Vagina (tissue), 2 donors: Measurements from ENCODE around the gene ACBD3. TPM values are rescaled to one million over a fixed set of nuclear protein-coding genes. Genes with fewer than 3 reads are reported as not detected.

Experiments
- DNase-seq, 2 donors: peaks; one replicate each; pipeline ENCODE4 v3.0.0-alpha.2; 2017; ENCODE audit errors: extremely low spot score in 2 of 2
- H3K27ac ChIP-seq: fragments of 200-600 bp; sonication (generic); one replicate; pipeline ENCODE4 v1.5.1; 2019
- H3K27me3 ChIP-seq: fragments of 200-600 bp; sonication (generic); one replicate; pipeline ENCODE4 v1.5.1; 2019
- H3K36me3 ChIP-seq, 2 donors: fragments of 200-600 bp; sonication (generic); one replicate each; pipeline ENCODE4 v1.5.1; 2017 to 2019
- H3K4me1 ChIP-seq: fragments of 200-600 bp; sonication (generic); one replicate; pipeline ENCODE4 v1.5.1; 2019
- H3K4me3 ChIP-seq, 2 donors: fragments of 200-600 bp; sonication (generic); 1 replicate in 1 of 2; 2 replicates in 1 of 2; pipeline ENCODE4 v1.5.1; 2016 to 2019
- H3K9me3 ChIP-seq: fragments of 200-600 bp; sonication (generic); one replicate; pipeline ENCODE4 v1.5.1; 2019
- POLR2A ChIP-seq, 2 donors: fragments of 450-650 bp; IDR thresholded peaks; one replicate each; pipeline ENCODE4 v1.6.1; 2017; ENCODE audit warnings: antibody characterized with exemption in 2 of 2, mild to moderate bottlenecking in 2 of 2, moderate library complexity in 2 of 2
- POLR2AphosphoS5 ChIP-seq, 2 donors: sonication (generic); formaldehyde crosslinking; IDR thresholded peaks; one replicate each; pipeline ENCODE4 v1.9.0; 2017; ENCODE audit warnings: antibody characterized with exemption in 2 of 2, mild to moderate bottlenecking in 2 of 2, low read depth in 1 of 2; ENCODE audit not compliant: insufficient read depth in 1 of 2
- intact Hi-C: fragments of 100-400 bp; cut with DNase I; formaldehyde crosslinking; loops from one replicate; pipeline ENCODE4 v1.15.1; 2023
- small RNA-seq: library from RNA; depleted of rRNA; stranded (forward); fragments of <200 nt; gene quantifications from one replicate; pipeline ENCODE3, GENCODE V24; 2016
- total RNA-seq: library from RNA; depleted of rRNA; stranded (reverse); fragments of >200 nt; gene quantifications from one replicate; pipeline ENCODE4 v1.2.3, GENCODE V29; 2016
- TF ChIP-seq, protein P1 (sequence below), 3 experiments: fragments of 450-650 bp in 2 of 3; fragments of 200-600 bp in 1 of 3; sonication (generic) in 1 of 3; IDR thresholded peaks; one replicate each; pipeline ENCODE4 v1.5.1; 2017 to 2019; ENCODE audit warnings: antibody characterized with exemption in 3 of 3, mild to moderate bottlenecking in 2 of 3, moderate library complexity in 2 of 3

ACBD3 gene
- total RNA-seq, 1 donor from 2014 or later: 38.1 TPM

DNA sequence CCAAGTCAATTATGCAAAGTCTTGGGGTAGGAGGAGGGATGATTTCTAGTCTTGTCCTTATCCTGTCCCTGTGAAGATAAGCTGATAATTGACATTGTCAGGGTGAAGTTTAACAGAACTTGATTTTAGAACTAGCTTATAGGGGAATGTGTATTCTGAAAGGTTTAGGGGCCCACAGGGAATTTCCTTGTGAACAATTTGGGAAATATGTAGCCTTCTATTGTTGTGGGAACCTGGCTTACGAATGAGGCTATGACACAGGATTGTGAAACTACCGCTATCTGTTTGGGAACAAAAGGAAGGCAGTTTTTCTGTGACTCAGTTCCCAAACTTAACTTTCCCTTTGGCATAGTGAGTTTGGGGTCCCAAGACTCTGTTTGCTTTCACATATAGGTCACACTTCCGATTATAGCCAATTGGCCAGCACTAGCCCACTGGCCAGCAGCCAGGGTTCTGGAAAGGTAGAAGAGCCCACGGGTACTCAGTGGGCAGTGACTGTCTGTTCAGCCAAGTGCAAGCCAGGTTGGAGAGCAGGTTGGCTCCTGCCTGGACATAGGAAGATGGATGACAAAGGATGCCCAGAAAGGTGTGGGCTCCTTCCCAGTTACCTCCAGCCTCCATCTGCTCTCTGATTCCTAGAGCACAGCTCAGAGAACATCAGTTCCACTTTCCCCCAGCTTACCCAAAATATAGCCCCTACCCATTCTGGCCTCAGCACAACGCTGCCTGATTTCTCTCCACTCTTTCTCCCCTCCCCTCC, 88.5 kb downstream of the ACBD3 start:
- no peaks in the 10 kb centered on the region for H3K36me3 ChIP-seq
- intact Hi-C loops: no loop called here
- H3K9me3 ChIP-seq: no peaks in the 10 kb centered on the region
- H3K27ac ChIP-seq: no peak overlapping the region
- TF ChIP-seq, protein P1, sequence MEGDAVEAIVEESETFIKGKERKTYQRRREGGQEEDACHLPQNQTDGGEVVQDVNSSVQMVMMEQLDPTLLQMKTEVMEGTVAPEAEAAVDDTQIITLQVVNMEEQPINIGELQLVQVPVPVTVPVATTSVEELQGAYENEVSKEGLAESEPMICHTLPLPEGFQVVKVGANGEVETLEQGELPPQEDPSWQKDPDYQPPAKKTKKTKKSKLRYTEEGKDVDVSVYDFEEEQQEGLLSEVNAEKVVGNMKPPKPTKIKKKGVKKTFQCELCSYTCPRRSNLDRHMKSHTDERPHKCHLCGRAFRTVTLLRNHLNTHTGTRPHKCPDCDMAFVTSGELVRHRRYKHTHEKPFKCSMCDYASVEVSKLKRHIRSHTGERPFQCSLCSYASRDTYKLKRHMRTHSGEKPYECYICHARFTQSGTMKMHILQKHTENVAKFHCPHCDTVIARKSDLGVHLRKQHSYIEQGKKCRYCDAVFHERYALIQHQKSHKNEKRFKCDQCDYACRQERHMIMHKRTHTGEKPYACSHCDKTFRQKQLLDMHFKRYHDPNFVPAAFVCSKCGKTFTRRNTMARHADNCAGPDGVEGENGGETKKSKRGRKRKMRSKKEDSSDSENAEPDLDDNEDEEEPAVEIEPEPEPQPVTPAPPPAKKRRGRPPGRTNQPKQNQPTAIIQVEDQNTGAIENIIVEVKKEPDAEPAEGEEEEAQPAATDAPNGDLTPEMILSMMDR (IDR thresholded peaks at IDR 0.05): no peak
- TF ChIP-seq POLR2AphosphoS5 (IDR thresholded peaks at IDR 0.05; ENCODE audit: insufficient read depth in 1 of 2, low read depth in 1 of 2) (peak in 1 of 2 donors; percentile 32), POLR2A (IDR thresholded peaks at IDR 0.05) (no peak)
- no peaks in the 10 kb centered on the region for H3K27me3 ChIP-seq
- H3K4me1 ChIP-seq: peaks cover 12% of the 10 kb centered on the region
- H3K4me3 ChIP-seq: no peak overlapping the region
- DNase-seq: no peak

GRCh38 chr1:226095286-226095685, 91.3 kb downstream of the ACBD3 start:
- H3K27ac ChIP-seq: no peak overlapping the region
- DNase-seq: no peak

More at GRCh38 chr1:226095286-226095685, 91.3 kb downstream of the ACBD3 start:
- no peaks in the 10 kb centered on the region for H3K27me3 ChIP-seq
- H3K4me3 ChIP-seq: no peak overlapping the region
- H3K9me3 ChIP-seq: no peaks in the 10 kb centered on the region
- peaks cover 4% of the 10 kb centered on the region for H3K4me1 ChIP-seq
- TF ChIP-seq, protein P1 (IDR thresholded peaks at IDR 0.05): no peak
- TF ChIP-seq POLR2AphosphoS5 (IDR thresholded peaks at IDR 0.05; ENCODE audit: insufficient read depth in 1 of 2, low read depth in 1 of 2) (no peak), POLR2A (IDR thresholded peaks at IDR 0.05) (no peak)
- H3K36me3 ChIP-seq: no peaks in the 10 kb centered on the region
- intact Hi-C loops: no loop called here

Small RNAs within 50 kb of the gene (small RNA-seq; reads per million reads assigned to genes)
- gene AL512343.1: not detected

Other genes starting within 250 kb of the ACBD3 start
- gene LEFTY2, start 245.5 kb downstream of the ACBD3 start, total RNA-seq: 2.7 TPM
- gene SDE2, start 187.4 kb downstream of the ACBD3 start, total RNA-seq: 14.7 TPM
- gene H3-3A, start 124.0 kb downstream of the ACBD3 start, total RNA-seq: 263 TPM
- gene MIXL1, start 36.9 kb upstream of the ACBD3 start, total RNA-seq: not detected
- 3.9 TPM for gene LIN9, start 122.4 kb upstream of the ACBD3 start, total RNA-seq
- gene PARP1, start 221.4 kb upstream of the ACBD3 start, total RNA-seq: 64.6 TPM